ENCODE measurements around the gene RERE.

GRCh38 chr1:8649027-8649426 lies 168.4 kb downstream of the RERE start:
- TF ChIP-seq YY1 (IDR thresholded peaks at IDR 0.05; ENCODE audit: low read depth) (no peak), TAF1 (IDR thresholded peaks at IDR 0.05; ENCODE audit: low read depth) (no peak), NFIC (IDR thresholded peaks at IDR 0.05) (no peak), FOXM1 (IDR thresholded peaks at IDR 0.05; ENCODE audit: borderline replicate concordance, low read depth) (no peak), EGR1 (IDR thresholded peaks at IDR 0.05) (no peak), RAD21 (IDR thresholded peaks at IDR 0.05; ENCODE audit: low read depth) (no peak), EP300 (IDR thresholded peaks at IDR 0.05; ENCODE audit: borderline replicate concordance) (no peak)

All from Ishikawa (cell line).